ENCODE measurements around the gene ACAT2.
"Not testable (repeated sequence)": the region's sequence is repeated elsewhere in the genome, so short reads cannot be mapped to it uniquely, and the experiment has no call there.

- TF ChIP-seq, protein P1, sequence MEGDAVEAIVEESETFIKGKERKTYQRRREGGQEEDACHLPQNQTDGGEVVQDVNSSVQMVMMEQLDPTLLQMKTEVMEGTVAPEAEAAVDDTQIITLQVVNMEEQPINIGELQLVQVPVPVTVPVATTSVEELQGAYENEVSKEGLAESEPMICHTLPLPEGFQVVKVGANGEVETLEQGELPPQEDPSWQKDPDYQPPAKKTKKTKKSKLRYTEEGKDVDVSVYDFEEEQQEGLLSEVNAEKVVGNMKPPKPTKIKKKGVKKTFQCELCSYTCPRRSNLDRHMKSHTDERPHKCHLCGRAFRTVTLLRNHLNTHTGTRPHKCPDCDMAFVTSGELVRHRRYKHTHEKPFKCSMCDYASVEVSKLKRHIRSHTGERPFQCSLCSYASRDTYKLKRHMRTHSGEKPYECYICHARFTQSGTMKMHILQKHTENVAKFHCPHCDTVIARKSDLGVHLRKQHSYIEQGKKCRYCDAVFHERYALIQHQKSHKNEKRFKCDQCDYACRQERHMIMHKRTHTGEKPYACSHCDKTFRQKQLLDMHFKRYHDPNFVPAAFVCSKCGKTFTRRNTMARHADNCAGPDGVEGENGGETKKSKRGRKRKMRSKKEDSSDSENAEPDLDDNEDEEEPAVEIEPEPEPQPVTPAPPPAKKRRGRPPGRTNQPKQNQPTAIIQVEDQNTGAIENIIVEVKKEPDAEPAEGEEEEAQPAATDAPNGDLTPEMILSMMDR (IDR thresholded peaks at IDR 0.05): not testable (repeated sequence)
- TF ChIP-seq EZH2 (IDR thresholded peaks at IDR 0.05): not testable (repeated sequence)
Measured at GRCh38 chr6:159748127-159748526, 13.7 kb upstream of the ACAT2 start.
